B cell (primary cell): ENCODE measurements around the gene KLF8. TPM values are rescaled to one million over a fixed set of nuclear protein-coding genes. Genes with fewer than 3 reads are reported as not detected.

Experiments used
- ATAC-seq: fragments of 200-7000 bp; cut with Tn5 transposase; one replicate; pipeline ENCODE4 v1.10.0; 2021; ENCODE audit warnings: low read depth, mild to moderate bottlenecking, moderate number of reproducible peaks, moderate library complexity
- CTCF ChIA-PET: fragments of 350-600 bp; sonication (Branson Sonifier 250); formaldehyde crosslinking; loops from one replicate; lab custom pipeline; 2021; ENCODE audit warnings: antibody characterized with exemption, inconsistent platforms; lab: Charles Lee
- POLR2A ChIA-PET: fragments of 350-600 bp; sonication (Branson Sonifier 250); formaldehyde crosslinking; loops from one replicate; lab custom pipeline; 2021; ENCODE audit warnings: antibody characterized with exemption; lab: Charles Lee
- DNase-seq: peaks from one replicate; pipeline ENCODE4 v3.0.0; 2013
- H2AFZ ChIP-seq: 2 replicates; pipeline ENCODE4 v1.6.1; 2012; ENCODE audit warnings: mild to moderate bottlenecking, low read depth, low read length; ENCODE audit not compliant: insufficient read depth, poor library complexity, severe bottlenecking
- H3K27ac ChIP-seq, 2 donors: 1 replicate in 1 of 2; 2 replicates in 1 of 2; pipeline ENCODE4 v1.5.1; 2012 to 2013; ENCODE audit warnings: low read length in 2 of 2, mild to moderate bottlenecking in 2 of 2, moderate library complexity in 1 of 2
- H3K27me3 ChIP-seq, 4 experiments: fragments of 200-600 bp in 1 of 4; sonication (generic) in 1 of 4; replicated peaks in 1 of 4; 1 replicate in 2 of 4; 2 replicates in 2 of 4; pipeline versions ENCODE4 v1.6.1 to v1.7.0; 2013 to 2016; ENCODE audit warnings: low read length in 3 of 4, mild to moderate bottlenecking in 2 of 4, mixed read lengths in 1 of 4, moderate library complexity in 1 of 4; ENCODE audit not compliant: insufficient read depth in 4 of 4, control insufficient read depth in 3 of 4; ENCODE audit errors: control extremely low read depth in 1 of 4
- H3K36me3 ChIP-seq, 2 experiments: replicated peaks in 1 of 2; 1 replicate in 1 of 2; 2 replicates in 1 of 2; pipeline versions ENCODE4 v1.6.1 to v1.7.1; 2013; ENCODE audit warnings: low read length in 1 of 2; ENCODE audit not compliant: insufficient read depth in 2 of 2, control insufficient read depth in 1 of 2; ENCODE audit errors: control extremely low read depth in 1 of 2, extremely low read depth in 1 of 2
- H3K4me1 ChIP-seq, 2 donors: fragments of 200-600 bp in 1 of 2; sonication (generic) in 1 of 2; 1 replicate in 1 of 2; 2 replicates in 1 of 2; pipeline versions ENCODE4 v1.5.1 to v1.6.1; 2013 to 2017; ENCODE audit warnings: low read length in 2 of 2; ENCODE audit not compliant: control insufficient read depth in 2 of 2, insufficient read depth in 2 of 2
- H3K4me2 ChIP-seq: replicated peaks from 2 replicates; pipeline ENCODE3; 2012; ENCODE audit warnings: mild to moderate bottlenecking, low read depth, low read length; ENCODE audit not compliant: poor library complexity, severe bottlenecking
- H3K4me3 ChIP-seq, 5 experiments: fragments of 200-600 bp in 1 of 5; sonication (generic) in 1 of 5; 1 replicate in 3 of 5; 2 replicates in 2 of 5; pipeline versions ENCODE4 v1.5.1 to v1.7.0; 2011 to 2016; ENCODE audit warnings: low read length in 4 of 5, mild to moderate bottlenecking in 4 of 5, low read depth in 2 of 5, control low read depth in 1 of 5, moderate library complexity in 1 of 5; ENCODE audit not compliant: insufficient read depth in 1 of 5; ENCODE audit errors: control extremely low read depth in 1 of 5, extremely low read depth in 1 of 5
- H3K79me2 ChIP-seq: fragments of 200-600 bp; sonication (generic); one replicate; pipeline ENCODE4 v1.6.0; 2016; ENCODE audit warnings: low read length; ENCODE audit not compliant: control insufficient read depth, insufficient read depth
- H3K9ac ChIP-seq: fragments of 200-600 bp; sonication (generic); 2 replicates; pipeline ENCODE4 v1.6.1; 2017; ENCODE audit warnings: mild to moderate bottlenecking, low read length, moderate library complexity
- H3K9me3 ChIP-seq, 3 donors: one replicate each; pipeline versions ENCODE4 v1.6.1 to v1.7.1; 2013; ENCODE audit warnings: low read length in 2 of 3; ENCODE audit not compliant: control insufficient read depth in 2 of 3, insufficient read depth in 1 of 3; ENCODE audit errors: control extremely low read depth in 1 of 3
- H4K20me1 ChIP-seq: 2 replicates; pipeline ENCODE4 v1.6.0; 2012; ENCODE audit warnings: mild to moderate bottlenecking, low read length; ENCODE audit not compliant: insufficient read depth, control insufficient read depth, poor library complexity, severe bottlenecking
- H3K27ac Mint-ChIP-seq: one replicate; pipeline ENCODE4 v1.8.0; 2021; ENCODE audit warnings: mixed read lengths
- H3K27me3 Mint-ChIP-seq: one replicate; pipeline ENCODE4 v1.8.0; 2021; ENCODE audit warnings: mixed read lengths
- H3K4me1 Mint-ChIP-seq: one replicate; pipeline ENCODE4 v1.8.0; 2021; ENCODE audit warnings: mixed read lengths
- H3K4me3 Mint-ChIP-seq: one replicate; pipeline ENCODE4 v1.8.0; 2021; ENCODE audit warnings: mixed read lengths
- H3K9me3 Mint-ChIP-seq: one replicate; pipeline ENCODE4 v1.8.0; 2022; ENCODE audit warnings: mixed read lengths; ENCODE audit not compliant: insufficient read depth
- CTCF ChIP-seq: fragments of 200-600 bp; IDR thresholded peaks from one replicate; pipeline ENCODE4 v1.8.0; 2022; ENCODE audit warnings: antibody characterized with exemption, mild to moderate bottlenecking
- EZH2 ChIP-seq: IDR thresholded peaks from 2 replicates; pipeline ENCODE4 v1.6.1; 2012; ENCODE audit warnings: borderline replicate concordance, low read depth, mild to moderate bottlenecking, moderate library complexity, low read length; ENCODE audit not compliant: insufficient read depth, poor library complexity, severe bottlenecking
- WGBS: methylation state at CpG from one replicate; pipeline ENCODE4 v1.1.5; 2013; ENCODE audit warnings: missing lambda C conversion rate; ENCODE audit not compliant: insufficient coverage; 5-methylcytosine and 5-hydroxymethylcytosine counted together
- intact Hi-C: fragments of 100-400 bp; cut with micrococcal nuclease; formaldehyde crosslinking; loops from one replicate; pipeline ENCODE4 v1.10.0; 2022
- polyA plus RNA-seq: library from polyadenylated mRNA; depleted of rRNA; stranded (reverse); fragments of >200 nt; gene quantifications from 2 replicates; pipeline ENCODE4 v1.2.3, GENCODE V29; 2012
- total RNA-seq, 2 donors: library from RNA; stranded (reverse); fragments of 120-200 nt in 1 of 2; gene quantifications; 1 replicate in 1 of 2; 2 replicates in 1 of 2; pipeline versions ENCODE4 v1.2.3 to v1.2.4, GENCODE V29; 2013 to 2022

KLF8 gene
- total and polyA plus RNA-seq, 2 donors (not counting 1 experiment from before 2014, with no cell fraction given) = 42.7 to 72.9 TPM

GRCh38 chrX:56211701-56212100, 20.5 kb upstream of the KLF8 start:
- Histone ChIP-seq H3K27ac (no peak overlapping the region), H3K4me3 (no peak overlapping the region), H3K79me2 (no peaks in the 10 kb centered on the region), H3K9me3 (peaks cover 0 to 8% (median 3%) of the 10 kb centered on the region in 3 donors), H2AFZ (no peak overlapping the region), H4K20me1 (no peaks in the 10 kb centered on the region), H3K4me2 (no peak overlapping the region), H3K4me1 (no peaks in the 10 kb centered on the region), H3K36me3 (no peaks in the 10 kb centered on the region), H3K9ac (no peak overlapping the region), H3K27me3 (no peaks in the 10 kb centered on the region)
- 100% methylated on average over 1 of the region's 3 CpGs for WGBS
- DNase-seq = no peak
- POLR2A ChIA-PET = no interaction called here
- H3K4me3 Mint-ChIP-seq = no peak overlapping the region
- H3K9me3 Mint-ChIP-seq = no peaks in the 10 kb centered on the region
- CTCF ChIA-PET = no interaction called here
- H3K27me3 Mint-ChIP-seq = no peaks in the 10 kb centered on the region
- no peak for ATAC-seq
- no peak overlapping the region for H3K27ac Mint-ChIP-seq
- TF ChIP-seq CTCF = no peak
- no peak for TF ChIP-seq EZH2
- intact Hi-C loops = no loop called here
- H3K4me1 Mint-ChIP-seq = no peaks in the 10 kb centered on the region

GRCh38 chrX:56216332-56216731, 15.8 kb upstream of the KLF8 start:
- Mint-ChIP-seq H3K4me3 (no peak overlapping the region), H3K27ac (no peak overlapping the region), H3K27me3 (no peaks in the 10 kb centered on the region), H3K4me1 (no peaks in the 10 kb centered on the region), H3K9me3 (no peaks in the 10 kb centered on the region)
- intact Hi-C loops = no loop called here
- Histone ChIP-seq H3K4me2 (no peak overlapping the region), H3K79me2 (no peaks in the 10 kb centered on the region), H3K27me3 (no peaks in the 10 kb centered on the region), H3K27ac (no peak overlapping the region), H3K4me1 (no peaks in the 10 kb centered on the region), H3K4me3 (no peak overlapping the region), H2AFZ (no peak overlapping the region), H4K20me1 (no peaks in the 10 kb centered on the region), H3K9me3 (peaks cover 0 to 4% (median 0%) of the 10 kb centered on the region in 3 donors), H3K36me3 (no peaks in the 10 kb centered on the region), H3K9ac (no peak overlapping the region)
- no CpG with 5 or more reads among the region's 1 CpG for WGBS
- ATAC-seq (no peak), DNase-seq (no peak)
- POLR2A ChIA-PET = no interaction called here
- CTCF ChIA-PET = no interaction called here
- TF ChIP-seq EZH2 (no peak), CTCF (no peak)
